HL-60/S4 treated with phorbol 12-myristate 13-acetate at 8.2 ng/mL for 4 days and 3 days (cell line): ENCODE data around the gene PRSS38.

Experiments used
- in situ Hi-C: fragments of 300-500 bp; cut with MboI; formaldehyde crosslinking; loops from 2 replicates; pipeline ENCODE4 v1.15.0; 2022; ENCODE audit warnings: low sequenced_read_pairs

The PRSS38 gene

DNA sequence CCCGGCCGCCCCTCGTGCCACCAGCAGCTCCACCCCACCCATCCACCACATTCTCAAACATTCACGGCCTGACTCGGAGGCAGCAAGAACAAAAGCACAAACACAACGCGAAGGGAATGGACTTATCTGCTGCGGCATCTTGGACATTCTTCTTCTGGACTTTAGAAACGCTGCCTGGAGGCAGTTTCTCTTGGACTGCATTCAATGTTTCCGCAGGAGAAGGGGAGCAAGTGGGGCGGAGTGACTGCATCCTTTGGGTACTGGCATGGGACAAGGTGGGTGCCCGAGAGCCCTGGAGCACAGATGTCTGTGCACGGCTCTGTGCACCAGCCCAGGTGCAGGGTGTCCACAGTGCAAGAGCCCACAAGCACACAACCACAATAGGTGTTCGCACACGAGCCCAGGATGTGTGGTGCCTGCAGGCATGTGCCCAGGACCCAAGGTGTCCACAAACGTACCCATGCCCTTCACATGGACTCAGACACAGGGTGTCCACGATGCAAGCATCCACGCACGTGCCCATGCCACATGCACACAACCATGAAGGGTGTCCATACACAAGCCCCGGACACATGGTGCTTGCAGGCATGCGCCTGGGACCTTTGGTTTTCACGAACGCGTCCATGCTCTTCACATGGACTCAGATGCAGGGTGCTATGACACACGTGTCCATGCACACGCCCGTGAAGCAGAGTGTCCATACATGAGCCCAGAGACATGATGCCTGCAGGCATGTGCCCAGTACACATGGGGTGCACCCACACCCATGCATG lies 78.7 kb downstream of the PRSS38 start:
- in situ Hi-C loops: no loop called here

DNA sequence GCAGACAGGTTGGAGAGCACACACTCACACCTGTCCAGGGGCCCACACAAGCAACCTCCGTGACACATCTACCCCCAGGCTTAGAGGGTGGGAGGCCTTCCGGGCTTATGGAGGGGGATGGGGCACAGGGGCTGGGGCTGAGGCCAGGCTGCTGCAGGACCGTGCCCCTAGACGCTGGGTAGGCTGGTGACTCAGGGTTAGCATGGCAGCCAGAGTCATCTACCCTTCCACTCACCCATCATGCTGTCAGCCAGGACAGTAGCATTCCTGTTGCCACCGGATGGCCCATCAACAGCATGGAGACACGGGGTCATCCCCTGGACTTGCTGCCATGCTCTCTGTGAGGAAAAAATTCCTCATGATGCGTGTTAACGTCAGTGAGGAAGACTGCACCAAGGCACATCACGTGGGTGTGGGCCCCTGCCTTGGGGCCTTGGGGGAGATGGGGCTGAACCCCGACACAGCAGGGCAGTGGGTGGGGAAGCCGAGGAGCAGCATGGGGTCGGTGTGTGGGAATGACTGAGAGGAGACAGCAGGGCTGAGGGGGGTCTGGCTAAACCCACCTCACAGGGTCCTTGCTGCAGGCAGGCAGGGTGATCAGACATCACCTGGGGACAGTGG lies 79.5 kb downstream of the PRSS38 start:
- in situ Hi-C loops: no loop called here
